ENCODE results near the gene ACBD4.

Gene ACBD4

GRCh38 chr17:45171338-45172231 lies 36.1 kb downstream of the ACBD4 start:
- Histone ChIP-seq H3K9me3 (ENCODE audit: low read depth, low read length) (no peaks in the 10 kb centered on the region), H3K9ac (ENCODE audit: insufficient read length) (peak overlapping the region; percentile 64), H3K36me3 (ENCODE audit: insufficient read depth, low read length) (no peaks in the 10 kb centered on the region), H3K27ac (peak overlapping the region; percentile 91), H3K4me3 (peak overlapping the region; percentile 66)
- TF ChIP-seq POLR2AphosphoS5 (IDR thresholded peaks at IDR 0.05; ENCODE audit: borderline replicate concordance, low read depth, low read length) (peak; percentile 33; the same call in 1 of the 2 replicates), EZH2 (IDR thresholded peaks at IDR 0.05) (no peak)
- no peak for DNase-seq (ENCODE audit: low read depth, low spot score)

- TF ChIP-seq POLR2AphosphoS5 (IDR thresholded peaks at IDR 0.05; ENCODE audit: borderline replicate concordance, low read depth, low read length) (no peak), FOXP2 (optimal IDR thresholded peaks at IDR 0.05; ENCODE audit: control extremely low read depth, extremely low read length, insufficient read depth) (no peak), EZH2 (IDR thresholded peaks at IDR 0.05) (no peak)
- Histone ChIP-seq H3K9me3 (ENCODE audit: low read depth, low read length) (no peaks in the 10 kb centered on the region), H3K4me3 (peak overlapping the region; percentile 66), H3K27ac (peak overlapping the region; percentile 91), H3K36me3 (ENCODE audit: insufficient read depth, low read length) (no peaks in the 10 kb centered on the region), H3K9ac (ENCODE audit: insufficient read length) (peak overlapping the region; percentile 64)
- no peak for DNase-seq (ENCODE audit: low read depth, low spot score)
These were observed 36.7 kb downstream of the ACBD4 start for GRCh38 chr17:45172232-45172540.

GRCh38 chr17:45172541-45173286 lies 37.2 kb downstream of the ACBD4 start:
- TF ChIP-seq POLR2AphosphoS5 (IDR thresholded peaks at IDR 0.05; ENCODE audit: borderline replicate concordance, low read depth, low read length) (peak; percentile 68), FOXP2 (optimal IDR thresholded peaks at IDR 0.05; ENCODE audit: control extremely low read depth, extremely low read length, insufficient read depth) (peak; percentile 26), EZH2 (IDR thresholded peaks at IDR 0.05) (no peak)
- Histone ChIP-seq H3K27ac (peak overlapping the region; percentile 92), H3K9me3 (ENCODE audit: low read depth, low read length) (no peaks in the 10 kb centered on the region), H3K36me3 (ENCODE audit: insufficient read depth, low read length) (no peaks in the 10 kb centered on the region), H3K4me3 (peak overlapping the region; percentile 66), H3K9ac (ENCODE audit: insufficient read length) (peak overlapping the region; percentile 64)
- DNase-seq (ENCODE audit: low read depth, low spot score), result no peak

- Histone ChIP-seq H3K36me3 (ENCODE audit: insufficient read depth, low read length) (no peaks in the 10 kb centered on the region), H3K9ac (ENCODE audit: insufficient read length) (no peak overlapping the region), H3K9me3 (ENCODE audit: low read depth, low read length) (no peaks in the 10 kb centered on the region), H3K4me3 (no peak overlapping the region), H3K27ac (peak overlapping the region; percentile 47; the same call in 1 of the 2 replicates)
- no peak for TF ChIP-seq POLR2AphosphoS5 (IDR thresholded peaks at IDR 0.05; ENCODE audit: borderline replicate concordance, low read depth, low read length)
- no peak for TF ChIP-seq FOXP2 (optimal IDR thresholded peaks at IDR 0.05; ENCODE audit: control extremely low read depth, extremely low read length, insufficient read depth)
- TF ChIP-seq EZH2 (IDR thresholded peaks at IDR 0.05), result no peak
- DNase-seq (ENCODE audit: low read depth, low spot score), result no peak
These were observed 40.2 kb downstream of the ACBD4 start for GRCh38 chr17:45175759-45176115.

GRCh38 chr17:45177563-45177962 lies 42.1 kb downstream of the ACBD4 start:
- Histone ChIP-seq H3K9ac (ENCODE audit: insufficient read length) (no peak overlapping the region), H3K4me3 (no peak overlapping the region), H3K27ac (no peak overlapping the region), H3K36me3 (ENCODE audit: insufficient read depth, low read length) (no peaks in the 10 kb centered on the region), H3K9me3 (ENCODE audit: low read depth, low read length) (no peaks in the 10 kb centered on the region)
- no peak for DNase-seq (ENCODE audit: low read depth, low spot score)
- TF ChIP-seq POLR2AphosphoS5 (IDR thresholded peaks at IDR 0.05; ENCODE audit: borderline replicate concordance, low read depth, low read length) (no peak), EZH2 (IDR thresholded peaks at IDR 0.05) (no peak), FOXP2 (optimal IDR thresholded peaks at IDR 0.05; ENCODE audit: control extremely low read depth, extremely low read length, insufficient read depth) (no peak)

GRCh38 chr17:45184144-45184543 lies 48.7 kb downstream of the ACBD4 start:
- TF ChIP-seq POLR2AphosphoS5 (IDR thresholded peaks at IDR 0.05; ENCODE audit: borderline replicate concordance, low read depth, low read length) (no peak), FOXP2 (optimal IDR thresholded peaks at IDR 0.05; ENCODE audit: control extremely low read depth, extremely low read length, insufficient read depth) (no peak), EZH2 (IDR thresholded peaks at IDR 0.05) (no peak)
- Histone ChIP-seq H3K36me3 (ENCODE audit: insufficient read depth, low read length) (no peaks in the 10 kb centered on the region), H3K4me3 (no peak overlapping the region), H3K9me3 (ENCODE audit: low read depth, low read length) (no peaks in the 10 kb centered on the region), H3K9ac (ENCODE audit: insufficient read length) (no peak overlapping the region), H3K27ac (no peak overlapping the region)
- no peak for DNase-seq (ENCODE audit: low read depth, low spot score)

- no peak overlapping the region for H3K9ac ChIP-seq (ENCODE audit: insufficient read length)
These were observed 51.4 kb downstream of the ACBD4 start for GRCh38 chr17:45186801-45187354.

GRCh38 chr17:45189009-45189408 lies 53.5 kb downstream of the ACBD4 start:
- H3K9me3 ChIP-seq (ENCODE audit: low read depth, low read length), result no peaks in the 10 kb centered on the region
- no peaks in the 10 kb centered on the region for H3K36me3 ChIP-seq (ENCODE audit: insufficient read depth, low read length)
- no peak overlapping the region for H3K27ac ChIP-seq
- no peak for DNase-seq (ENCODE audit: low read depth, low spot score)
- TF ChIP-seq FOXP2 (optimal IDR thresholded peaks at IDR 0.05; ENCODE audit: control extremely low read depth, extremely low read length, insufficient read depth) (no peak), POLR2AphosphoS5 (IDR thresholded peaks at IDR 0.05; ENCODE audit: borderline replicate concordance, low read depth, low read length) (no peak), EZH2 (IDR thresholded peaks at IDR 0.05) (no peak)
- no peak overlapping the region for H3K9ac ChIP-seq (ENCODE audit: insufficient read length)
- no peak overlapping the region for H3K4me3 ChIP-seq

More at GRCh38 chr17:45186801-45187354, 51.4 kb downstream of the ACBD4 start:
- TF ChIP-seq EZH2 (IDR thresholded peaks at IDR 0.05), result no peak
- no peak for TF ChIP-seq FOXP2 (optimal IDR thresholded peaks at IDR 0.05; ENCODE audit: control extremely low read depth, extremely low read length, insufficient read depth)
- no peak for TF ChIP-seq POLR2AphosphoS5 (IDR thresholded peaks at IDR 0.05; ENCODE audit: borderline replicate concordance, low read depth, low read length)
- no peak for DNase-seq (ENCODE audit: low read depth, low spot score)
- Histone ChIP-seq H3K4me3 (no peak overlapping the region), H3K36me3 (ENCODE audit: insufficient read depth, low read length) (no peaks in the 10 kb centered on the region), H3K9me3 (ENCODE audit: low read depth, low read length) (no peaks in the 10 kb centered on the region), H3K27ac (no peak overlapping the region)
